HepG2 (cell line): ENCODE measurements around the gene FHIT. TPM values are rescaled to one million over a fixed set of nuclear protein-coding genes. Genes with fewer than 3 reads are reported as not detected.

Source experiments
- ATAC-seq: fragments of 200-7000 bp; cut with Tn5 transposase; 3 replicates; pipeline ENCODE4 v1.9.1; 2020; ENCODE audit warnings: mild to moderate bottlenecking, moderate library complexity
- BruUV-seq: library from RNA; stranded (reverse); fragments of 400-500 nt; replicated peaks from 2 replicates; lab custom pipeline; 2021; lab: Mats Ljungman, UMichigan
- CTCF ChIA-PET: fragments of 300-600 bp; formaldehyde crosslinking; extraction: SDS; loops from one replicate; lab custom pipeline; 2021; ENCODE audit warnings: low total read pairs, inconsistent platforms, low intra/inter-chr PET ratio; lab: Yijun Ruan, JAX
- POLR2A ChIA-PET: fragments of 350-600 bp; sonication (Branson Sonifier 250); formaldehyde crosslinking; loops from one replicate; lab custom pipeline; 2020; ENCODE audit warnings: antibody characterized with exemption, inconsistent platforms; lab: Yijun Ruan, JAX
- DNase-seq: peaks from one replicate; pipeline ENCODE4 v3.0.0-alpha.2; 2015; ENCODE audit warnings: low spot score
- FAIRE-seq: peaks from 3 replicates; lab custom pipeline; 2011; peaks lifted over from hg19 to GRCh38; lab: Jason Lieb, UNC
- H2AFZ ChIP-seq: one replicate; pipeline ENCODE4 v1.6.1; 2011; ENCODE audit warnings: low read length, inconsistent platforms
- H3K27ac ChIP-seq: fragments of 300-600 bp; 3 replicates; pipeline ENCODE4 v1.8.0; 2011; ENCODE audit warnings: mixed run types, mild to moderate bottlenecking, mixed read lengths, low read length, inconsistent platforms; ENCODE audit not compliant: insufficient read depth; ENCODE audit errors: extremely low read length
- H3K27me3 ChIP-seq, 2 experiments: fragments of 200-600 bp in 1 of 2; 2 replicates in 1 of 2; 3 replicates in 1 of 2; pipeline versions ENCODE4 v1.6.0 to v1.8.0; 2011; ENCODE audit warnings: low read length in 2 of 2, mild to moderate bottlenecking in 2 of 2, moderate library complexity in 2 of 2, inconsistent platforms in 1 of 2; ENCODE audit not compliant: insufficient read depth in 2 of 2, control insufficient read depth in 1 of 2
- H3K36me3 ChIP-seq, 2 experiments: fragments of 200-600 bp in 1 of 2; replicated peaks in 1 of 2; 2 replicates in 1 of 2; 3 replicates in 1 of 2; pipeline versions ENCODE4 v1.5.1 to v1.8.0; 2011; ENCODE audit warnings: low read length in 2 of 2, inconsistent platforms in 1 of 2; ENCODE audit not compliant: insufficient read depth in 2 of 2, control insufficient read depth in 1 of 2
- H3K4me1 ChIP-seq: 2 replicates; pipeline ENCODE4 v1.5.1; 2012; ENCODE audit warnings: low read length, inconsistent platforms; ENCODE audit not compliant: insufficient read depth
- H3K4me2 ChIP-seq: 2 replicates; pipeline ENCODE4 v1.6.0; 2011; ENCODE audit warnings: low read depth, low read length, inconsistent platforms
- H3K4me3 ChIP-seq, 3 experiments: fragments of 200-600 bp in 1 of 3; sonication (generic), shearing (Covaris generic) in 1 of 3; replicated peaks in 1 of 3; 2 replicates each; pipeline ENCODE4 v1.5.1; 2011 to 2016; ENCODE audit warnings: low read length in 3 of 3, inconsistent platforms in 2 of 3, low read depth in 2 of 3, mild to moderate bottlenecking in 2 of 3, control low read depth in 1 of 3, mixed read lengths in 1 of 3; ENCODE audit not compliant: insufficient read depth in 1 of 3
- H3K79me2 ChIP-seq: one replicate; pipeline ENCODE4 v1.6.1; 2011; ENCODE audit warnings: low read length, inconsistent platforms; ENCODE audit not compliant: insufficient read depth
- H3K9ac ChIP-seq: 2 replicates; pipeline ENCODE4 v1.6.0; 2011; ENCODE audit warnings: mild to moderate bottlenecking, low read depth, low read length, inconsistent platforms; ENCODE audit not compliant: insufficient read depth
- H3K9me3 ChIP-seq: 2 replicates; pipeline ENCODE4 v1.5.1; 2012; ENCODE audit warnings: mild to moderate bottlenecking, low read length
- H4K20me1 ChIP-seq: 2 replicates; pipeline ENCODE4 v1.6.0; 2011; ENCODE audit warnings: inconsistent platforms, mild to moderate bottlenecking, low read length, moderate library complexity; ENCODE audit not compliant: insufficient read depth
- BORCS8-MEF2B ChIP-seq: sonication (generic); formaldehyde crosslinking; IDR thresholded peaks from 2 replicates; pipeline ENCODE4 v1.8.0; 2022; ENCODE audit warnings: mild to moderate bottlenecking, missing genetic modification reagents
- HOXA7 ChIP-seq: sonication (generic); formaldehyde crosslinking; IDR thresholded peaks from 2 replicates; pipeline ENCODE4 v1.8.1; 2022; ENCODE audit warnings: mild to moderate bottlenecking, missing genetic modification reagents, moderate library complexity
- MATR3 ChIP-seq: sonication (generic); formaldehyde crosslinking; IDR thresholded peaks from 2 replicates; pipeline ENCODE4 v1.4.0; 2020; ENCODE audit warnings: missing genetic modification reagents
- MXI1 ChIP-seq: IDR thresholded peaks from 3 replicates; pipeline ENCODE4 v1.6.1; 2012; ENCODE audit warnings: low read depth, low read length, inconsistent platforms, borderline replicate concordance
- TAF1 ChIP-seq: sonication (generic); formaldehyde crosslinking; IDR thresholded peaks from 2 replicates; pipeline ENCODE4 v1.4.0; 2020; ENCODE audit warnings: missing genetic modification reagents
- TBP ChIP-seq: sonication (generic); formaldehyde crosslinking; IDR thresholded peaks from 2 replicates; pipeline ENCODE4 v1.5.0; 2020; ENCODE audit warnings: missing genetic modification reagents
- ZNF558 ChIP-seq: sonication (generic); formaldehyde crosslinking; IDR thresholded peaks from 2 replicates; pipeline ENCODE4 v1.9.0; 2022; ENCODE audit warnings: mild to moderate bottlenecking, missing genetic modification reagents, borderline replicate concordance
- WGBS: methylation state at CpG from one replicate; pipeline ENCODE4 v1.1.6; 2017; ENCODE audit warnings: low lambda C conversion rate; 5-methylcytosine and 5-hydroxymethylcytosine counted together
- in situ Hi-C: cut with HindIII; loops from 2 replicates; pipeline ENCODE4 v1.10.0; 2017; ENCODE audit warnings: low pct_unique_long_range_greater_than_20kb; ENCODE audit not compliant: extremely low pct_ligation_motif_present
- intact Hi-C: fragments of 100-400 bp; cut with micrococcal nuclease; formaldehyde crosslinking; loops from one replicate; pipeline ENCODE4 v1.10.0; 2022; ENCODE audit not compliant: unreplicated experiment
- polyA plus RNA-seq, 8 experiments: library from polyadenylated mRNA; depleted of rRNA in 3 of 8; stranded (reverse) in 7 of 8; unstranded in 1 of 8; fragments of >200 nt; fragmentation: Illumina TruSeq in 4 of 8; extraction: Trizol in 4 of 8; gene quantifications; 2 replicates each; pipeline versions ENCODE4 v1.2.1 to v1.2.3, GENCODE V29; 2011 to 2016; ENCODE audit warnings: low read depth in 4 of 8, missing spikeins in 1 of 8, mixed read lengths in 1 of 8; ENCODE audit not compliant: insufficient read depth in 1 of 8
- total RNA-seq, 5 experiments: library from RNA; depleted of rRNA; stranded (reverse); fragments of >200 nt; fragmentation: Illumina TruSeq; extraction: Trizol; gene quantifications; 2 replicates each; pipeline ENCODE4 v1.2.3, GENCODE V29; 2016; ENCODE audit warnings: low read depth in 1 of 5
- TF ChIP-seq, protein P1 (sequence below), 2 experiments: fragments of 450-650 bp in 1 of 2; sonication (generic) in 1 of 2; formaldehyde crosslinking in 1 of 2; IDR thresholded peaks; 2 replicates each; pipeline versions ENCODE4 v1.6.1 to v1.8.0; 2016 to 2022; ENCODE audit warnings: antibody characterized with exemption in 1 of 2, mild to moderate bottlenecking in 1 of 2, missing genetic modification reagents in 1 of 2
- TF ChIP-seq, protein P2 (sequence below): sonication (generic); formaldehyde crosslinking; IDR thresholded peaks from 2 replicates; pipeline ENCODE4 v1.5.0; 2020; ENCODE audit warnings: missing genetic modification reagents
- TF ChIP-seq, protein P3 (sequence below): sonication (generic); formaldehyde crosslinking; IDR thresholded peaks from 2 replicates; pipeline ENCODE4 v1.4.0; 2020; ENCODE audit warnings: mild to moderate bottlenecking, missing genetic modification reagents

FHIT gene
- total and polyA plus RNA-seq, 2 of the 13 experiments (the other 11 are each of a cell fraction or from before 2014, with no cell fraction given), result 4.0 to 4.6 TPM

DNA sequence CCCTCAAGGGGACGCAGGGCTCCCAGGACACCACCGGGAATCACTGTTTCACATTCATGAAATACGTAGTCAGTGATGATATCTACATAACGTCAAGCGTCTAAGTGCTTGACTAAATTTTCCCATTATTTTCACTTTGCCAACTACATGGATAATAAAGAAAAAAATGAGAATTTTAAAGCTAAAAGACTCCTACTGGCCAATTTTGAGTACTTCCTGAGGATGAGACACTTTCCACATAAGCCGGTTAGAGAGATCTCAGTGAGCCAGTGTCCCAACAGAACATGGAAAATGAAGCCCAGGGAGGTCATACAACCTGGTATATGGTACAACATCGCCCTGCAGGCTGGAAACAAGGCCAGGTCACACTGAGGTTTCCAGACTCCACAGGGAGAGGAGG, 928.1 kb downstream of the FHIT start:
- ATAC-seq (no peak), FAIRE-seq (no peak), DNase-seq (no peak)
- Histone ChIP-seq H3K4me1 (no peaks in the 10 kb centered on the region), H2AFZ (no peak overlapping the region), H3K36me3 (no peaks in the 10 kb centered on the region), H3K9me3 (no peaks in the 10 kb centered on the region), H3K27me3 (no peaks in the 10 kb centered on the region), H4K20me1 (no peaks in the 10 kb centered on the region), H3K79me2 (no peaks in the 10 kb centered on the region), H3K4me2 (no peak overlapping the region), H3K4me3 (no peak overlapping the region), H3K9ac (no peak overlapping the region), H3K27ac (no peak overlapping the region)
- in situ Hi-C loops (no loop called here), intact Hi-C loops (no loop called here)
- BruUV-seq, result no TSS peak
- WGBS, result 67% methylated on average over 6 of the region's 7 CpGs
- ChIA-PET POLR2A (no interaction called here), CTCF (no interaction called here)
- no peak for TF ChIP-seq HOXA7 (CRISPR knock-in tag)
- TF ChIP-seq ZNF558, result no peak
- TF ChIP-seq TBP (CRISPR knock-in tag), result no peak
- TF ChIP-seq, protein P1, sequence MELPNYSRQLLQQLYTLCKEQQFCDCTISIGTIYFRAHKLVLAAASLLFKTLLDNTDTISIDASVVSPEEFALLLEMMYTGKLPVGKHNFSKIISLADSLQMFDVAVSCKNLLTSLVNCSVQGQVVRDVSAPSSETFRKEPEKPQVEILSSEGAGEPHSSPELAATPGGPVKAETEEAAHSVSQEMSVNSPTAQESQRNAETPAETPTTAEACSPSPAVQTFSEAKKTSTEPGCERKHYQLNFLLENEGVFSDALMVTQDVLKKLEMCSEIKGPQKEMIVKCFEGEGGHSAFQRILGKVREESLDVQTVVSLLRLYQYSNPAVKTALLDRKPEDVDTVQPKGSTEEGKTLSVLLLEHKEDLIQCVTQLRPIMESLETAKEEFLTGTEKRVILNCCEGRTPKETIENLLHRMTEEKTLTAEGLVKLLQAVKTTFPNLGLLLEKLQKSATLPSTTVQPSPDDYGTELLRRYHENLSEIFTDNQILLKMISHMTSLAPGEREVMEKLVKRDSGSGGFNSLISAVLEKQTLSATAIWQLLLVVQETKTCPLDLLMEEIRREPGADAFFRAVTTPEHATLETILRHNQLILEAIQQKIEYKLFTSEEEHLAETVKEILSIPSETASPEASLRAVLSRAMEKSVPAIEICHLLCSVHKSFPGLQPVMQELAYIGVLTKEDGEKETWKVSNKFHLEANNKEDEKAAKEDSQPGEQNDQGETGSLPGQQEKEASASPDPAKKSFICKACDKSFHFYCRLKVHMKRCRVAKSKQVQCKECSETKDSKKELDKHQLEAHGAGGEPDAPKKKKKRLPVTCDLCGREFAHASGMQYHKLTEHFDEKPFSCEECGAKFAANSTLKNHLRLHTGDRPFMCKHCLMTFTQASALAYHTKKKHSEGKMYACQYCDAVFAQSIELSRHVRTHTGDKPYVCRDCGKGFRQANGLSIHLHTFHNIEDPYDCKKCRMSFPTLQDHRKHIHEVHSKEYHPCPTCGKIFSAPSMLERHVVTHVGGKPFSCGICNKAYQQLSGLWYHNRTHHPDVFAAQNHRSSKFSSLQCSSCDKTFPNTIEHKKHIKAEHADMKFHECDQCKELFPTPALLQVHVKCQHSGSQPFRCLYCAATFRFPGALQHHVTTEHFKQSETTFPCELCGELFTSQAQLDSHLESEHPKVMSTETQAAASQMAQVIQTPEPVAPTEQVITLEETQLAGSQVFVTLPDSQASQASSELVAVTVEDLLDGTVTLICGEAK (IDR thresholded peaks at IDR 0.05), result no peak
- TF ChIP-seq, protein P1 (CRISPR knock-in tag; IDR thresholded peaks at IDR 0.05), result no peak
- no peak for TF ChIP-seq BORCS8-MEF2B (CRISPR knock-in tag)
- TF ChIP-seq, protein P2, sequence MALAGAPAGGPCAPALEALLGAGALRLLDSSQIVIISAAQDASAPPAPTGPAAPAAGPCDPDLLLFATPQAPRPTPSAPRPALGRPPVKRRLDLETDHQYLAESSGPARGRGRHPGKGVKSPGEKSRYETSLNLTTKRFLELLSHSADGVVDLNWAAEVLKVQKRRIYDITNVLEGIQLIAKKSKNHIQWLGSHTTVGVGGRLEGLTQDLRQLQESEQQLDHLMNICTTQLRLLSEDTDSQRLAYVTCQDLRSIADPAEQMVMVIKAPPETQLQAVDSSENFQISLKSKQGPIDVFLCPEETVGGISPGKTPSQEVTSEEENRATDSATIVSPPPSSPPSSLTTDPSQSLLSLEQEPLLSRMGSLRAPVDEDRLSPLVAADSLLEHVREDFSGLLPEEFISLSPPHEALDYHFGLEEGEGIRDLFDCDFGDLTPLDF (CRISPR knock-in tag), result no peak
- no peak for TF ChIP-seq MATR3
- TF ChIP-seq, protein P3, sequence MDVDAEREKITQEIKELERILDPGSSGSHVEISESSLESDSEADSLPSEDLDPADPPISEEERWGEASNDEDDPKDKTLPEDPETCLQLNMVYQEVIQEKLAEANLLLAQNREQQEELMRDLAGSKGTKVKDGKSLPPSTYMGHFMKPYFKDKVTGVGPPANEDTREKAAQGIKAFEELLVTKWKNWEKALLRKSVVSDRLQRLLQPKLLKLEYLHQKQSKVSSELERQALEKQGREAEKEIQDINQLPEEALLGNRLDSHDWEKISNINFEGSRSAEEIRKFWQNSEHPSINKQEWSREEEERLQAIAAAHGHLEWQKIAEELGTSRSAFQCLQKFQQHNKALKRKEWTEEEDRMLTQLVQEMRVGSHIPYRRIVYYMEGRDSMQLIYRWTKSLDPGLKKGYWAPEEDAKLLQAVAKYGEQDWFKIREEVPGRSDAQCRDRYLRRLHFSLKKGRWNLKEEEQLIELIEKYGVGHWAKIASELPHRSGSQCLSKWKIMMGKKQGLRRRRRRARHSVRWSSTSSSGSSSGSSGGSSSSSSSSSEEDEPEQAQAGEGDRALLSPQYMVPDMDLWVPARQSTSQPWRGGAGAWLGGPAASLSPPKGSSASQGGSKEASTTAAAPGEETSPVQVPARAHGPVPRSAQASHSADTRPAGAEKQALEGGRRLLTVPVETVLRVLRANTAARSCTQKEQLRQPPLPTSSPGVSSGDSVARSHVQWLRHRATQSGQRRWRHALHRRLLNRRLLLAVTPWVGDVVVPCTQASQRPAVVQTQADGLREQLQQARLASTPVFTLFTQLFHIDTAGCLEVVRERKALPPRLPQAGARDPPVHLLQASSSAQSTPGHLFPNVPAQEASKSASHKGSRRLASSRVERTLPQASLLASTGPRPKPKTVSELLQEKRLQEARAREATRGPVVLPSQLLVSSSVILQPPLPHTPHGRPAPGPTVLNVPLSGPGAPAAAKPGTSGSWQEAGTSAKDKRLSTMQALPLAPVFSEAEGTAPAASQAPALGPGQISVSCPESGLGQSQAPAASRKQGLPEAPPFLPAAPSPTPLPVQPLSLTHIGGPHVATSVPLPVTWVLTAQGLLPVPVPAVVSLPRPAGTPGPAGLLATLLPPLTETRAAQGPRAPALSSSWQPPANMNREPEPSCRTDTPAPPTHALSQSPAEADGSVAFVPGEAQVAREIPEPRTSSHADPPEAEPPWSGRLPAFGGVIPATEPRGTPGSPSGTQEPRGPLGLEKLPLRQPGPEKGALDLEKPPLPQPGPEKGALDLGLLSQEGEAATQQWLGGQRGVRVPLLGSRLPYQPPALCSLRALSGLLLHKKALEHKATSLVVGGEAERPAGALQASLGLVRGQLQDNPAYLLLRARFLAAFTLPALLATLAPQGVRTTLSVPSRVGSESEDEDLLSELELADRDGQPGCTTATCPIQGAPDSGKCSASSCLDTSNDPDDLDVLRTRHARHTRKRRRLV (CRISPR knock-in tag), result no peak
- no peak for TF ChIP-seq TAF1 (CRISPR knock-in tag)
- TF ChIP-seq MXI1, result no peak
